ENCODE measurements around the gene SPEG. TPM values are rescaled to one million over a fixed set of nuclear protein-coding genes. Genes with fewer than 3 reads are reported as not detected.

SPEG gene
- total and polyA plus RNA-seq, 2 donors (not counting 3 experiments of a cell fraction or from before 2014, with no cell fraction given): 0.84 to 3.5 TPM

- intact Hi-C loops (cut with micrococcal nuclease) (no loop called here), dilution Hi-C loops (cut with MboI; ENCODE audit: extremely low pct_ligation_motif_present, low sequenced_read_pairs) (no loop called here)
- DNase-seq (ENCODE audit: low read depth, low spot score) (no peak), FAIRE-seq (no peak)
- Histone ChIP-seq H3K27me3 (ENCODE audit: control insufficient read depth in 2 of 2, insufficient read depth in 2 of 2, low read length in 2 of 2) (peaks cover 23 to 25% of the 10 kb centered on the region in 2 experiments), H3K36me3 (ENCODE audit: control insufficient read depth in 2 of 2, extremely low read depth in 1 of 2, insufficient read depth in 2 of 2, low read length in 2 of 2) (no peaks in the 10 kb centered on the region), H3K9me3 (replicated peaks; ENCODE audit: control insufficient read depth, insufficient read depth, low read length) (no peaks in the 10 kb centered on the region), H3K4me2 (ENCODE audit: insufficient read depth, low read length) (no peak overlapping the region), H4K20me1 (replicated peaks; ENCODE audit: control insufficient read depth, extremely low read depth, insufficient read depth, low read length) (no peaks in the 10 kb centered on the region), H2AFZ (ENCODE audit: low read depth, low read length) (no peak overlapping the region), H3K4me1 (ENCODE audit: control insufficient read depth, extremely low read depth, insufficient read depth, low read length) (no peaks in the 10 kb centered on the region), H3K79me2 (ENCODE audit: control insufficient read depth, insufficient read depth, low read length) (no peaks in the 10 kb centered on the region), H3K9ac (replicated peaks; ENCODE audit: extremely low read depth, insufficient read depth, low read length) (no peak overlapping the region), H3K9me1 (replicated peaks; ENCODE audit: control insufficient read depth, extremely low read depth, insufficient read depth, low read length) (no peaks in the 10 kb centered on the region), H3K27ac (ENCODE audit: insufficient read depth, low read depth, low read length) (no peak overlapping the region), H3K4me3 (replicated peaks in 1 of 3; ENCODE audit: insufficient read depth in 1 of 3, low read depth in 1 of 3, low read length in 3 of 3) (no peak overlapping the region)
- ChIA-PET CTCF (interaction anchor here (1.6 kb wide), 1 partner anchor 77 kb away, joined by 4 read pairs; a partner anchor contains a TSS), POLR2A (no interaction called here)
- TF ChIP-seq JUN (IDR thresholded peaks at IDR 0.05; ENCODE audit: borderline replicate concordance, insufficient read depth, insufficient read length, low read depth): no peak
- TF ChIP-seq MAX (IDR thresholded peaks at IDR 0.05; ENCODE audit: insufficient read depth, insufficient read length): no peak
- TF ChIP-seq EZH2 (IDR thresholded peaks at IDR 0.05; ENCODE audit: borderline replicate concordance, low read depth, low read length, severe bottlenecking): no peak
- no peak for TF ChIP-seq FOS (IDR thresholded peaks at IDR 0.05; ENCODE audit: borderline replicate concordance, insufficient read depth, low read length)
- no peak for TF ChIP-seq POLR2A (IDR thresholded peaks at IDR 0.05; ENCODE audit: low read depth, low read length)
- TF ChIP-seq CTCF (IDR thresholded peaks at IDR 0.05; ENCODE audit: extremely low read depth in 1 of 2, insufficient read depth in 1 of 2, low read depth in 1 of 2, low read length in 2 of 2): no peak
- TF ChIP-seq GATA2 (IDR thresholded peaks at IDR 0.05; ENCODE audit: insufficient read depth, insufficient read length, low read depth, low read length): no peak
- TF ChIP-seq MYC (IDR thresholded peaks at IDR 0.05; ENCODE audit: low read depth, low read length): no peak
- no peak for TF ChIP-seq POLR2AphosphoS5 (IDR thresholded peaks at IDR 0.05; ENCODE audit: insufficient read depth, low read depth, low read length)
- BruUV-seq (replicated peaks): no TSS peak
Observed at GRCh38 chr2:219419331-219420197, 15.1 kb upstream of the SPEG start.
